Ovary (tissue), 9 donors: ENCODE results near the gene TTC33. TPM values are rescaled to one million over a fixed set of nuclear protein-coding genes. Genes with fewer than 3 reads are reported as not detected.

Experiments
- DNase-seq, 5 donors: peaks; one replicate each; pipeline ENCODE4 v3.0.0-alpha.2; 2019 to 2020
- H3K27ac ChIP-seq, 2 donors: fragments of 200-600 bp; one replicate each; pipeline versions ENCODE4 v1.5.1 to v1.8.0; 2019 to 2022
- H3K27me3 ChIP-seq: fragments of 200-600 bp; one replicate; pipeline ENCODE4 v1.8.0; 2022
- H3K36me3 ChIP-seq: fragments of 200-600 bp; sonication (generic); one replicate; pipeline ENCODE4 v1.5.1; 2019
- H3K4me1 ChIP-seq: one replicate; pipeline ENCODE4 v1.8.1; 2013; ENCODE audit warnings: mild to moderate bottlenecking, moderate library complexity; ENCODE audit not compliant: insufficient read depth
- H3K4me3 ChIP-seq: fragments of 200-600 bp; sonication (generic); one replicate; pipeline ENCODE4 v1.5.1; 2017
- H3K9me3 ChIP-seq, 2 donors: fragments of 200-600 bp in 1 of 2; sonication (generic) in 1 of 2; one replicate each; pipeline versions ENCODE4 v1.5.1 to v1.8.1; 2013 to 2019; ENCODE audit warnings: mild to moderate bottlenecking in 1 of 2, moderate library complexity in 1 of 2
- CTCF ChIP-seq, 3 donors: fragments of 450-650 bp in 2 of 3; fragments of 200-600 bp in 1 of 3; IDR thresholded peaks; one replicate each; pipeline versions ENCODE4 v1.5.1 to v1.8.0; 2016 to 2022; ENCODE audit warnings: antibody characterized with exemption in 3 of 3, mild to moderate bottlenecking in 1 of 3
- EP300 ChIP-seq: sonication (generic); formaldehyde crosslinking; IDR thresholded peaks from one replicate; pipeline ENCODE4 v1.6.1; 2017; ENCODE audit warnings: antibody characterized with exemption
- POLR2A ChIP-seq: fragments of 450-650 bp; IDR thresholded peaks from one replicate; pipeline ENCODE4 v1.6.1; 2017; ENCODE audit warnings: antibody characterized with exemption, mild to moderate bottlenecking, moderate library complexity
- WGBS, 3 donors: extraction: QIAGEN DNeasy Blood & Tissue Kit in 1 of 3; methylation state at CpG; one replicate each; pipeline versions ENCODE4 v1.1.5 to v1.1.7; 2013 to 2017; 5-methylcytosine and 5-hydroxymethylcytosine counted together
- intact Hi-C, 4 donors: fragments of 100-400 bp; cut with DNase I; formaldehyde crosslinking; loops; one replicate each; pipeline versions ENCODE4 v1.11.0 to v1.15.1; 2022 to 2023
- polyA plus RNA-seq, 2 donors: library from polyadenylated mRNA; stranded (reverse); fragments of 200-250 nt in 1 of 2; fragments of 350-450 nt in 1 of 2; fragmentation: Illumina TruSeq in 1 of 2; extraction: RNeasy Lipid Tissue Mini Kit (QIAGEN cat#74804) in 1 of 2; gene quantifications; one replicate each; pipeline ENCODE4 v1.2.3, GENCODE V29; 2013 to 2014
- total RNA-seq, 7 donors: library from RNA; depleted of rRNA in 2 of 7; stranded (reverse); fragments of >200 nt in 2 of 7; fragmentation: NEBNext Ultra II Directional in 3 of 7; extraction: Animal tissue kit (Norgen Biotek cat#: 25700) in 3 of 7; gene quantifications; one replicate each; pipeline versions ENCODE4 v1.1.0 to v1.2.4, GENCODE V29; 2016 to 2023
- donor health status: DM: no; HTN: no; CAD: no; lungs with moderate emphysema.
- donor health status: DM: no; HTN: no; CAD: no.
- donor health status: Bipolar disorder and iron deficiency.
- donor health status: DM: yes; HTN: yes; CAD: no.
- donor health status: DM: no; HTN: no; CAD: no.
- donor health status: DM: yes; HTN: yes; CAD: no.

TTC33 gene
- total and polyA plus RNA-seq, 9 donors: 10.6 to 26.0 (median 18.8) TPM

GRCh38 chr5:40685193-40685592, 70.6 kb downstream of the TTC33 start:
- intact Hi-C loops: loop anchor here in 3 of 4 donors (10.0 kb wide), 4 partner anchors 730 to 1110 kb away; no protein-coding TSS in a partner anchor
- no peak overlapping the region for H3K4me3 ChIP-seq
- H3K36me3 ChIP-seq: no peaks in the 10 kb centered on the region
- no peaks in the 10 kb centered on the region for H3K27me3 ChIP-seq
- TF ChIP-seq POLR2A (no peak), CTCF (IDR thresholded peaks at IDR 0.05) (no peak), EP300 (no peak)
- H3K4me1 ChIP-seq: peaks cover 9% of the 10 kb centered on the region
- DNase-seq: no peak
- no peak overlapping the region for H3K27ac ChIP-seq
- no peaks in the 10 kb centered on the region for H3K9me3 ChIP-seq

GRCh38 chr5:40683305-40683704, 72.5 kb downstream of the TTC33 start:
- H3K27ac ChIP-seq: no peak overlapping the region
- no peaks in the 10 kb centered on the region for H3K36me3 ChIP-seq
- peaks cover 9% of the 10 kb centered on the region for H3K4me1 ChIP-seq
- WGBS, 3 donors: 75 to 81% (median 81%) methylated on average over 1 of the region's 1 CpG
- H3K4me3 ChIP-seq: no peak overlapping the region
- TF ChIP-seq CTCF (IDR thresholded peaks at IDR 0.05): no peak
- no peak for TF ChIP-seq POLR2A
- no peak for TF ChIP-seq EP300
- no peaks in the 10 kb centered on the region for H3K27me3 ChIP-seq
- intact Hi-C loops: loop anchor here in 3 of 4 donors (10.0 kb wide), 4 partner anchors 729 to 1109 kb away; no protein-coding TSS in a partner anchor
- DNase-seq: no peak
- H3K9me3 ChIP-seq: no peaks in the 10 kb centered on the region

- peak overlapping the region; percentile 63 for H3K4me3 ChIP-seq
- 75 to 81% (median 81%) methylated on average over 16 of the region's 16 CpGs for WGBS, 3 donors
- H3K36me3 ChIP-seq: no peaks in the 10 kb centered on the region
- TF ChIP-seq POLR2A: no peak
- no peak for TF ChIP-seq EP300
- TF ChIP-seq CTCF (IDR thresholded peaks at IDR 0.05): no peak
- peaks cover 9% of the 10 kb centered on the region for H3K4me1 ChIP-seq
- no peak overlapping the region for H3K27ac ChIP-seq
- H3K27me3 ChIP-seq: no peaks in the 10 kb centered on the region
- intact Hi-C loops: loop anchor here in 3 of 4 donors (10.0 kb wide), 4 partner anchors 728 to 1108 kb away; no protein-coding TSS in a partner anchor
- no peaks in the 10 kb centered on the region for H3K9me3 ChIP-seq
- DNase-seq: no peak
Observed at GRCh38 chr5:40682154-40683017, 73.4 kb downstream of the TTC33 start.

GRCh38 chr5:40681363-40682153, 74.2 kb downstream of the TTC33 start:
- DNase-seq: no peak
- 10 to 25% (median 11%) methylated on average over 49 to 67 of the region's 67 CpGs for WGBS, 3 donors
- Histone ChIP-seq H3K4me3 (peak overlapping the region; percentile 63), H3K27me3 (no peaks in the 10 kb centered on the region), H3K4me1 (peaks cover 9% of the 10 kb centered on the region), H3K36me3 (no peaks in the 10 kb centered on the region), H3K27ac (no peak overlapping the region), H3K9me3 (no peaks in the 10 kb centered on the region)
- TF ChIP-seq EP300 (no peak), POLR2A (no peak)
- intact Hi-C loops: loop anchor here in 3 of 4 donors (10.0 kb wide), 4 partner anchors 727 to 1107 kb away; no protein-coding TSS in a partner anchor
